OCI-LY3 (cell line): ENCODE results near the gene TRAPPC2.

Source experiments
- H2AFZ ChIP-seq: fragments of 200-600, 300-600 bp; shearing (Covaris generic); 2 replicates; pipeline ENCODE4 v1.6.0; 2014; ENCODE audit warnings: antibody characterized with exemption, low read depth, low read length
- H3K27ac ChIP-seq: fragments of 200-600, 300-600 bp; sonication (generic); 2 replicates; pipeline ENCODE4 v1.5.1; 2014; ENCODE audit warnings: mild to moderate bottlenecking, low read length, moderate library complexity, mixed read lengths
- H3K27me3 ChIP-seq: fragments of 200-600, 300-600 bp; sonication (generic); 2 replicates; pipeline ENCODE4 v1.6.1; 2014; ENCODE audit warnings: low read depth, low read length, mixed read lengths
- H3K36me3 ChIP-seq: fragments of 200-600, 300-600 bp; sonication (generic); replicated peaks from 2 replicates; pipeline ENCODE3; 2014; ENCODE audit warnings: low read depth, low read length, mixed read lengths
- H3K4me1 ChIP-seq: fragments of 300-600, 200-600 bp; sonication (generic); 2 replicates; pipeline ENCODE4 v1.6.1; 2014; ENCODE audit warnings: low read length, mixed read lengths
- H3K4me2 ChIP-seq: fragments of 200-600, 300-600 bp; sonication (generic); 2 replicates; pipeline ENCODE4 v1.6.1; 2014; ENCODE audit warnings: low read length, mixed read lengths
- H3K4me3 ChIP-seq: fragments of 300-600, 200-600 bp; sonication (generic); 2 replicates; pipeline ENCODE4 v1.5.1; 2014; ENCODE audit warnings: antibody characterized with exemption, mild to moderate bottlenecking, low read length, moderate library complexity
- H3K79me2 ChIP-seq: fragments of 300-600, 200-600 bp; shearing (Covaris generic); 2 replicates; pipeline ENCODE4 v1.6.1; 2014; ENCODE audit warnings: mild to moderate bottlenecking, low read length, mixed read lengths
- H3K9ac ChIP-seq: fragments of 300-600, 200-600 bp; shearing (Covaris generic); 2 replicates; pipeline ENCODE4 v1.6.0; 2014; ENCODE audit warnings: mild to moderate bottlenecking, low read length, moderate library complexity
- H3K9me3 ChIP-seq: fragments of 200-600, 300-600 bp; shearing (Covaris generic); 2 replicates; pipeline ENCODE4 v1.6.1; 2014; ENCODE audit warnings: low read length, mixed read lengths; ENCODE audit not compliant: insufficient read depth
- H4K20me1 ChIP-seq: fragments of 200-600, 300-600 bp; sonication (generic); 2 replicates; pipeline ENCODE4 v1.6.1; 2016; ENCODE audit warnings: low read length, mixed read lengths; ENCODE audit not compliant: insufficient read depth
- EZH2phosphoT487 ChIP-seq: fragments of 200-600 bp; shearing (Covaris generic); IDR thresholded peaks from 2 replicates; pipeline ENCODE4 v1.6.1; 2018; ENCODE audit warnings: antibody characterized with exemption, mixed run types, low read depth
- TF ChIP-seq, protein P1 (sequence below): fragments of 200-600, 300-600 bp; sonication (generic); IDR thresholded peaks from 2 replicates; pipeline ENCODE4 v1.5.1; 2014; ENCODE audit warnings: antibody characterized with exemption, low read length, low read depth

Gene TRAPPC2

DNA sequence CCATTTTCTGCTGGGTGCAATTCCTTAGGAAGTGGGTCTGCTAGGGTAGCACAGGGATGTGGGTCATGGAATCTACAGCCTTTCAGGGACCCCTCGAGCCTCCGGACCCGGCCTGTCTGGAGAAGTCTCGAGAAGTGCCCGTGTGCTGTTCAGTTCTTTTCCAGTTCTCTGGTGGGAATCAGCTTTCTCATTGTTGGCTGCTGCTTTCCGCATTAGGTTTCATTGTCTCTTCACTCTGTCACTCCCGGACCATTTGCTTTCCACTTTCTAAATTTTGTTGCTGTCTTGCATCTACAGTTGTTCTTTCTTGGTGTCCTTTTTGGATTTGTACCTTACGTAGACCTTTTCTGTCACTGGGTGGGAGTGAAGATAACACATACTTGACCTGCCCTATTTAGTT, 39.4 kb downstream of the TRAPPC2 start:
- Histone ChIP-seq H3K4me1 (peaks cover 75% of the 10 kb centered on the region), H3K36me3 (peaks cover 2% of the 10 kb centered on the region), H3K4me2 (no peak overlapping the region), H3K79me2 (peaks cover 96% of the 10 kb centered on the region), H3K9ac (no peak overlapping the region), H3K27ac (no peak overlapping the region), H3K27me3 (no peaks in the 10 kb centered on the region), H3K4me3 (no peak overlapping the region), H2AFZ (no peak overlapping the region), H4K20me1 (peaks cover 53% of the 10 kb centered on the region), H3K9me3 (no peaks in the 10 kb centered on the region)
- no peak for TF ChIP-seq EZH2phosphoT487
- TF ChIP-seq, protein P1, sequence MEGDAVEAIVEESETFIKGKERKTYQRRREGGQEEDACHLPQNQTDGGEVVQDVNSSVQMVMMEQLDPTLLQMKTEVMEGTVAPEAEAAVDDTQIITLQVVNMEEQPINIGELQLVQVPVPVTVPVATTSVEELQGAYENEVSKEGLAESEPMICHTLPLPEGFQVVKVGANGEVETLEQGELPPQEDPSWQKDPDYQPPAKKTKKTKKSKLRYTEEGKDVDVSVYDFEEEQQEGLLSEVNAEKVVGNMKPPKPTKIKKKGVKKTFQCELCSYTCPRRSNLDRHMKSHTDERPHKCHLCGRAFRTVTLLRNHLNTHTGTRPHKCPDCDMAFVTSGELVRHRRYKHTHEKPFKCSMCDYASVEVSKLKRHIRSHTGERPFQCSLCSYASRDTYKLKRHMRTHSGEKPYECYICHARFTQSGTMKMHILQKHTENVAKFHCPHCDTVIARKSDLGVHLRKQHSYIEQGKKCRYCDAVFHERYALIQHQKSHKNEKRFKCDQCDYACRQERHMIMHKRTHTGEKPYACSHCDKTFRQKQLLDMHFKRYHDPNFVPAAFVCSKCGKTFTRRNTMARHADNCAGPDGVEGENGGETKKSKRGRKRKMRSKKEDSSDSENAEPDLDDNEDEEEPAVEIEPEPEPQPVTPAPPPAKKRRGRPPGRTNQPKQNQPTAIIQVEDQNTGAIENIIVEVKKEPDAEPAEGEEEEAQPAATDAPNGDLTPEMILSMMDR = no peak

- Histone ChIP-seq H3K36me3 (peaks cover 2% of the 10 kb centered on the region), H3K4me3 (no peak overlapping the region), H2AFZ (no peak overlapping the region), H3K4me1 (peaks cover 70% of the 10 kb centered on the region), H3K4me2 (no peak overlapping the region), H3K9me3 (no peaks in the 10 kb centered on the region), H3K27ac (no peak overlapping the region), H3K9ac (no peak overlapping the region), H3K79me2 (peaks cover 96% of the 10 kb centered on the region), H3K27me3 (no peaks in the 10 kb centered on the region), H4K20me1 (peaks cover 51% of the 10 kb centered on the region)
- TF ChIP-seq EZH2phosphoT487 = no peak
- TF ChIP-seq, protein P1 = no peak
These were observed 40.1 kb downstream of the TRAPPC2 start for GRCh38 chrX:13694359-13694758.

- Histone ChIP-seq H3K9me3 (no peaks in the 10 kb centered on the region), H3K36me3 (peaks cover 2% of the 10 kb centered on the region), H4K20me1 (peaks cover 51% of the 10 kb centered on the region), H3K4me3 (peak overlapping the region; percentile 25; the same call in 1 of the 2 replicates), H3K27ac (peak overlapping the region; percentile 18; the same call in 1 of the 2 replicates), H3K9ac (peak overlapping the region; percentile 28; the same call in 1 of the 2 replicates), H3K79me2 (peaks cover 93% of the 10 kb centered on the region), H3K4me1 (peaks cover 62% of the 10 kb centered on the region), H2AFZ (no peak overlapping the region), H3K27me3 (no peaks in the 10 kb centered on the region), H3K4me2 (peak overlapping the region; percentile 56)
- TF ChIP-seq EZH2phosphoT487 = no peak
- TF ChIP-seq, protein P1 = no peak
These were observed 41.0 kb downstream of the TRAPPC2 start for GRCh38 chrX:13693341-13693961.

GRCh38 chrX:13692771-13693231, 41.6 kb downstream of the TRAPPC2 start:
- Histone ChIP-seq H3K36me3 (peaks cover 2% of the 10 kb centered on the region), H3K27me3 (no peaks in the 10 kb centered on the region), H3K4me3 (peak overlapping the region; percentile 25; the same call in 1 of the 2 replicates), H2AFZ (no peak overlapping the region), H3K9me3 (no peaks in the 10 kb centered on the region), H3K27ac (no peak overlapping the region), H3K4me1 (peaks cover 63% of the 10 kb centered on the region), H3K79me2 (peaks cover 87% of the 10 kb centered on the region), H3K4me2 (peak overlapping the region; percentile 56), H4K20me1 (peaks cover 51% of the 10 kb centered on the region), H3K9ac (no peak overlapping the region)
- TF ChIP-seq EZH2phosphoT487 = no peak
- TF ChIP-seq, protein P1 = no peak
